22Rv1 (cell line): ENCODE data around the gene BPIFB2.

Experiments used
- H3K27ac ChIP-seq: fragments of 450-650 bp; 2 replicates; pipeline ENCODE4 v1.5.1; 2017
- CTCF ChIP-seq: fragments of 450-650 bp; IDR thresholded peaks from 2 replicates; pipeline ENCODE4 v1.5.1; 2017; ENCODE audit warnings: mild to moderate bottlenecking
- ZFX ChIP-seq: fragments of 450-650 bp; IDR thresholded peaks from 2 replicates; pipeline ENCODE4 v1.6.1; 2017; ENCODE audit warnings: antibody characterized with exemption, borderline replicate concordance

BPIFB2 gene

GRCh38 chr20:33024609-33025317 is 17.3 kb downstream of the BPIFB2 start:
- no peak for TF ChIP-seq CTCF
- no peak for TF ChIP-seq ZFX
- no peak overlapping the region for H3K27ac ChIP-seq

GRCh38 chr20:33025318-33025876 is 17.9 kb downstream of the BPIFB2 start:
- TF ChIP-seq CTCF, result no peak
- no peak for TF ChIP-seq ZFX
- H3K27ac ChIP-seq, result no peak overlapping the region

GRCh38 chr20:33026072-33026778 is 18.7 kb downstream of the BPIFB2 start:
- TF ChIP-seq CTCF, result no peak
- no peak overlapping the region for H3K27ac ChIP-seq

GRCh38 chr20:33026779-33027759 is 19.6 kb downstream of the BPIFB2 start:
- TF ChIP-seq ZFX, result no peak
- no peak for TF ChIP-seq CTCF
- H3K27ac ChIP-seq, result no peak overlapping the region

- TF ChIP-seq ZFX (no peak), CTCF (no peak)
- no peak overlapping the region for H3K27ac ChIP-seq
Observed at GRCh38 chr20:33027769-33028751, 20.6 kb downstream of the BPIFB2 start.

- TF ChIP-seq ZFX, result no peak
- no peak for TF ChIP-seq CTCF
- no peak overlapping the region for H3K27ac ChIP-seq
Observed at GRCh38 chr20:33028875-33029274, 21.4 kb downstream of the BPIFB2 start.
